MCF 10A (cell line): Measurements from ENCODE around the gene CACNA1B. TPM values are rescaled to one million over a fixed set of nuclear protein-coding genes. Genes with fewer than 3 reads are reported as not detected.
"Not testable (repeated sequence)": the region's sequence is repeated elsewhere in the genome, so short reads cannot be mapped to it uniquely, and the experiment has no call there.

Experiments used
- BruUV-seq: library from RNA; stranded (reverse); fragments of 400-500 nt; replicated peaks from 2 replicates; lab custom pipeline; 2021; lab: Mats Ljungman, UMichigan
- CTCF ChIA-PET: fragments of 300-600 bp; sonication (Branson Sonifier 250); formaldehyde crosslinking; extraction: SDS; loops from one replicate; lab custom pipeline; 2021; ENCODE audit warnings: antibody characterized with exemption, inconsistent platforms; lab: Yijun Ruan, JAX
- POLR2A ChIA-PET: fragments of 300-600, 350-650 bp; sonication (Branson Sonifier 250); formaldehyde crosslinking; extraction: SDS; loops from one replicate; lab custom pipeline; 2020; ENCODE audit warnings: antibody characterized with exemption, inconsistent platforms; lab: Yijun Ruan, JAX
- DNase-seq: peaks from one replicate; pipeline ENCODE4 v3.0.0-alpha.2; 2018; ENCODE audit not compliant: unreplicated experiment
- H3K27ac Mint-ChIP-seq: one replicate; pipeline ENCODE4 v1.8.0; 2022; ENCODE audit warnings: mild to moderate bottlenecking, low read depth, mixed read lengths; ENCODE audit not compliant: unreplicated experiment
- H3K27me3 Mint-ChIP-seq: one replicate; pipeline ENCODE4 v1.8.0; 2022; ENCODE audit warnings: mixed read lengths; ENCODE audit not compliant: insufficient read depth, unreplicated experiment
- H3K36me3 Mint-ChIP-seq: one replicate; pipeline ENCODE4 v1.8.0; 2022; ENCODE audit warnings: mild to moderate bottlenecking, moderate library complexity, mixed read lengths; ENCODE audit not compliant: insufficient read depth, unreplicated experiment
- H3K4me1 Mint-ChIP-seq: one replicate; pipeline ENCODE4 v1.8.0; 2022; ENCODE audit warnings: mixed read lengths; ENCODE audit not compliant: insufficient read depth, unreplicated experiment
- H3K4me3 Mint-ChIP-seq: one replicate; pipeline ENCODE4 v1.8.0; 2022; ENCODE audit warnings: mild to moderate bottlenecking, moderate library complexity, mixed read lengths; ENCODE audit not compliant: unreplicated experiment
- H3K9me3 Mint-ChIP-seq: one replicate; pipeline ENCODE4 v1.8.0; 2022; ENCODE audit warnings: mixed read lengths; ENCODE audit not compliant: unreplicated experiment
- CTCF ChIP-seq: fragments of 200-600 bp; IDR thresholded peaks from one replicate; pipeline ENCODE4 v1.8.0; 2022; ENCODE audit warnings: antibody characterized with exemption, mild to moderate bottlenecking; ENCODE audit not compliant: unreplicated experiment
- intact Hi-C: fragments of 100-400 bp; cut with micrococcal nuclease; formaldehyde crosslinking; loops from 2 replicates; pipeline ENCODE4 v1.14.1; 2022
- total RNA-seq: library from RNA; stranded (reverse); gene quantifications from 2 replicates; pipeline ENCODE4 v1.2.3, GENCODE V29; 2022

Gene CACNA1B
- total RNA-seq, 1 experiment from 2014 or later = not detected

GRCh38 chr9:138111607-138112006 is 234.0 kb downstream of the CACNA1B start:
- Mint-ChIP-seq H3K27ac (no peak overlapping the region), H3K4me3 (no peak overlapping the region), H3K9me3 (peaks cover 30% of the 10 kb centered on the region), H3K4me1 (no peaks in the 10 kb centered on the region), H3K36me3 (no peaks in the 10 kb centered on the region), H3K27me3 (peaks cover 10% of the 10 kb centered on the region)
- ChIA-PET POLR2A (no interaction called here), CTCF (interaction anchor here (0.6 kb wide), 1 partner anchor 11 kb away, joined by 3 read pairs; no protein-coding TSS in a partner anchor)
- intact Hi-C loops = no loop called here
- BruUV-seq = no TSS peak
- no peak for TF ChIP-seq CTCF
- no peak for DNase-seq

- CTCF ChIA-PET = no interaction called here
- DNase-seq = no peak
- Mint-ChIP-seq H3K9me3 (peaks cover 24% of the 10 kb centered on the region), H3K27me3 (peaks cover 4% of the 10 kb centered on the region), H3K36me3 (no peaks in the 10 kb centered on the region), H3K4me1 (no peaks in the 10 kb centered on the region), H3K4me3 (no peak overlapping the region), H3K27ac (no peak overlapping the region)
- no peak for TF ChIP-seq CTCF
- BruUV-seq = no TSS peak
- POLR2A ChIA-PET = no interaction called here
- intact Hi-C loops = no loop called here
These were observed 234.6 kb downstream of the CACNA1B start for GRCh38 chr9:138112090-138112748.

GRCh38 chr9:138112791-138113600 is 235.4 kb downstream of the CACNA1B start:
- no peak for DNase-seq
- Mint-ChIP-seq H3K27ac (no peak overlapping the region), H3K4me3 (no peak overlapping the region), H3K4me1 (no peaks in the 10 kb centered on the region), H3K27me3 (no peaks in the 10 kb centered on the region), H3K9me3 (peaks cover 21% of the 10 kb centered on the region), H3K36me3 (no peaks in the 10 kb centered on the region)
- no peak for TF ChIP-seq CTCF
- ChIA-PET CTCF (no interaction called here), POLR2A (no interaction called here)
- intact Hi-C loops = no loop called here
- no TSS peak for BruUV-seq

GRCh38 chr9:138113701-138114325 is 236.2 kb downstream of the CACNA1B start:
- H3K4me3 Mint-ChIP-seq, CTCF ChIA-PET, H3K4me1 Mint-ChIP-seq, H3K27ac Mint-ChIP-seq, intact Hi-C loops, DNase-seq, BruUV-seq, H3K27me3 Mint-ChIP-seq, H3K36me3 Mint-ChIP-seq, POLR2A ChIA-PET: not testable (repeated sequence)
- peaks cover 21% of the 10 kb centered on the region for H3K9me3 Mint-ChIP-seq
